Progenitor cell of endocrine pancreas (in vitro differentiated cells): ENCODE measurements around the gene PKDCC. TPM values are rescaled to one million over a fixed set of nuclear protein-coding genes. Genes with fewer than 3 reads are reported as not detected.

ENCODE experiments used
- DNase-seq: peaks from one replicate; pipeline ENCODE4 v3.0.0; 2021; ENCODE audit warnings: low spot score; ENCODE audit not compliant: unreplicated experiment
- H3K27ac Mint-ChIP-seq: 2 replicates; pipeline ENCODE4 v1.8.0; 2021; ENCODE audit warnings: mild to moderate bottlenecking, moderate library complexity, mixed read lengths
- H3K27me3 Mint-ChIP-seq: 2 replicates; pipeline ENCODE4 v1.8.0; 2021; ENCODE audit warnings: mixed read lengths
- H3K36me3 Mint-ChIP-seq: 2 replicates; pipeline ENCODE4 v1.8.0; 2022; ENCODE audit warnings: mixed read lengths; ENCODE audit not compliant: insufficient read depth
- H3K4me1 Mint-ChIP-seq: 2 replicates; pipeline ENCODE4 v1.8.0; 2021; ENCODE audit warnings: low read depth, mixed read lengths
- H3K4me3 Mint-ChIP-seq: 2 replicates; pipeline ENCODE4 v1.8.0; 2021; ENCODE audit warnings: low read depth, mild to moderate bottlenecking, moderate library complexity, mixed read lengths
- H3K9me3 Mint-ChIP-seq: 2 replicates; pipeline ENCODE4 v1.8.0; 2021; ENCODE audit warnings: low read depth, mixed read lengths
- CTCF ChIP-seq: fragments of 200-600 bp; sonication (generic); IDR thresholded peaks from one replicate; pipeline ENCODE4 v1.5.0; 2021; ENCODE audit warnings: antibody characterized with exemption, mild to moderate bottlenecking; ENCODE audit not compliant: unreplicated experiment
- total RNA-seq: library from RNA; stranded (reverse); gene quantifications from 2 replicates; pipeline ENCODE4 v1.2.1, GENCODE V29; 2021

Gene PKDCC
- total RNA-seq, 1 donor from 2014 or later = 335 TPM

GRCh38 chr2:42090216-42090615 is 42.4 kb downstream of the PKDCC start:
- H3K4me1 Mint-ChIP-seq = peaks cover 22% of the 10 kb centered on the region
- no peak for TF ChIP-seq CTCF
- peaks cover 7% of the 10 kb centered on the region for H3K27me3 Mint-ChIP-seq
- no peak overlapping the region for H3K4me3 Mint-ChIP-seq
- no peak for DNase-seq
- no peaks in the 10 kb centered on the region for H3K36me3 Mint-ChIP-seq
- H3K27ac Mint-ChIP-seq = no peak overlapping the region
- H3K9me3 Mint-ChIP-seq = no peaks in the 10 kb centered on the region

- no peak for TF ChIP-seq CTCF
- Mint-ChIP-seq H3K4me3 (no peak overlapping the region), H3K4me1 (peaks cover 20% of the 10 kb centered on the region), H3K27me3 (peaks cover 7% of the 10 kb centered on the region), H3K27ac (peak overlapping the region; percentile 31), H3K36me3 (no peaks in the 10 kb centered on the region), H3K9me3 (no peaks in the 10 kb centered on the region)
- DNase-seq = no peak
These were observed 43.9 kb downstream of the PKDCC start for GRCh38 chr2:42091671-42092070.

- no peak overlapping the region for H3K4me3 Mint-ChIP-seq
- H3K27me3 Mint-ChIP-seq = peaks cover 7% of the 10 kb centered on the region
- no peak for TF ChIP-seq CTCF
- no peak for DNase-seq
- peaks cover 18% of the 10 kb centered on the region for H3K4me1 Mint-ChIP-seq
- no peaks in the 10 kb centered on the region for H3K9me3 Mint-ChIP-seq
- no peaks in the 10 kb centered on the region for H3K36me3 Mint-ChIP-seq
- peak overlapping the region; percentile 31 for H3K27ac Mint-ChIP-seq
These were observed 44.5 kb downstream of the PKDCC start for GRCh38 chr2:42092084-42092996.

DNA sequence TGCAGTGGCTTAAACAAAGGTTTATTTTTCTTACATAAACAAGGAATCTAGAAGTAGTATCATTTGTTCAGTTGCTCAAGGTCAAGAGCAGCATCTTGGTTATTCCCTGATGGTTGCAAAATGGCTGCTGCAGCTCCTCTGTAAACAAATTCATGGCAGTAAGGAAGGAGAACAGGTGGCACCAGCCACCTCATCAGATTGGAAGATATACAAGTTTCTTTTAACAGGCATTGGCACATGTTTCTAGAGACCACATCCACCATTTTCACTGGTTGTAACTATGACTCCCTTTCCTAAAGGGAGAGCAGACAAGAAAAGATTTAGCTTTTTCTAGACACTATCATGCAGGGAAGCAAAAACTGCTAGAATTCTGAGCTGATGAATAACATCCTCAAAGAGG is 46.3 kb downstream of the PKDCC start:
- no peak for DNase-seq
- Mint-ChIP-seq H3K4me1 (peaks cover 18% of the 10 kb centered on the region), H3K4me3 (no peak overlapping the region), H3K36me3 (no peaks in the 10 kb centered on the region), H3K9me3 (no peaks in the 10 kb centered on the region), H3K27ac (no peak overlapping the region), H3K27me3 (peaks cover 11% of the 10 kb centered on the region)
- TF ChIP-seq CTCF = no peak

- Mint-ChIP-seq H3K9me3 (no peaks in the 10 kb centered on the region), H3K36me3 (no peaks in the 10 kb centered on the region), H3K27me3 (peaks cover 4% of the 10 kb centered on the region), H3K27ac (no peak overlapping the region), H3K4me1 (peaks cover 16% of the 10 kb centered on the region), H3K4me3 (no peak overlapping the region)
- peak; percentile 93 for TF ChIP-seq CTCF
- DNase-seq = no peak
These were observed 48.1 kb downstream of the PKDCC start for GRCh38 chr2:42095923-42096408.
